ENCODE results near the gene RAPGEF3.
A peak's percentile ranks its signal among the peaks of the same experiment; 100 is the strongest.

RAPGEF3 gene

GRCh38 chr12:47758834-47759690 is at the start of gene RAPGEF3:
Gene RAPGEF3 (minus strand): TSS chr12:47758880. CDS start chr12:47758556, 324 bp downstream.
- DNase-seq (ENCODE audit: low spot score): peak; percentile 68

GRCh38 chr12:47808050-47808449 is 49.4 kb upstream of the RAPGEF3 start:
- DNase-seq (ENCODE audit: low spot score): peak; percentile 83

GRCh38 chr12:47807338-47807737 is 48.7 kb upstream of the RAPGEF3 start:
- DNase-seq (ENCODE audit: low spot score): no peak

- no peak for DNase-seq (ENCODE audit: low spot score)
Measured at GRCh38 chr12:47805417-47805816, 46.7 kb upstream of the RAPGEF3 start.

GRCh38 chr12:47804171-47804570 is 45.5 kb upstream of the RAPGEF3 start:
- no peak for DNase-seq (ENCODE audit: low spot score)

- no peak for DNase-seq (ENCODE audit: low spot score)
Measured at GRCh38 chr12:47803191-47803875, 44.7 kb upstream of the RAPGEF3 start.

- no peak for DNase-seq (ENCODE audit: low spot score)
Measured at GRCh38 chr12:47802312-47802711, 43.6 kb upstream of the RAPGEF3 start.

- DNase-seq (ENCODE audit: low spot score): no peak
Measured at GRCh38 chr12:47801904-47802246, 43.2 kb upstream of the RAPGEF3 start.

GRCh38 chr12:47801170-47801903 is 42.7 kb upstream of the RAPGEF3 start:
- DNase-seq (ENCODE audit: low spot score): no peak

- no peak for DNase-seq (ENCODE audit: low spot score)
Measured at GRCh38 chr12:47800582-47800981, 41.9 kb upstream of the RAPGEF3 start.

GRCh38 chr12:47799357-47799955 is 40.8 kb upstream of the RAPGEF3 start:
- DNase-seq (ENCODE audit: low spot score): no peak

- DNase-seq (ENCODE audit: low spot score): no peak
Measured at GRCh38 chr12:47798382-47798948, 39.8 kb upstream of the RAPGEF3 start.

GRCh38 chr12:47797441-47797840 is 38.8 kb upstream of the RAPGEF3 start:
- no peak for DNase-seq (ENCODE audit: low spot score)

GRCh38 chr12:47795814-47796411 is 37.2 kb upstream of the RAPGEF3 start:
- no peak for DNase-seq (ENCODE audit: low spot score)

- DNase-seq (ENCODE audit: low spot score): no peak
Measured at GRCh38 chr12:47795121-47795813, 36.6 kb upstream of the RAPGEF3 start.

- DNase-seq (ENCODE audit: low spot score): no peak
Measured at GRCh38 chr12:47794679-47795078, 36.0 kb upstream of the RAPGEF3 start.

GRCh38 chr12:47793015-47793681 is 34.5 kb upstream of the RAPGEF3 start:
- no peak for DNase-seq (ENCODE audit: low spot score)

- no peak for DNase-seq (ENCODE audit: low spot score)
Measured at GRCh38 chr12:47791874-47792273, 33.2 kb upstream of the RAPGEF3 start.

- no peak for DNase-seq (ENCODE audit: low spot score)
Measured at GRCh38 chr12:47791351-47791746, 32.7 kb upstream of the RAPGEF3 start.

GRCh38 chr12:47790676-47791350 is 32.1 kb upstream of the RAPGEF3 start:
- DNase-seq (ENCODE audit: low spot score): no peak

Data from CD4-positive, alpha-beta T cell treated with Interleukin-6 at 100 ng/mL for 8 hours (primary cell).